Activated effector memory CD4-positive, alpha-beta T cell treated with anti-CD3 and anti-CD28 coated beads, Interleukin-2, amount 50 U/mL, for 16 hours (primary cell): ENCODE data around the gene SGIP1.

Experiments
- DNase-seq: peaks from one replicate; pipeline ENCODE4 v3.0.0-alpha.2; 2020

Gene SGIP1

DNA sequence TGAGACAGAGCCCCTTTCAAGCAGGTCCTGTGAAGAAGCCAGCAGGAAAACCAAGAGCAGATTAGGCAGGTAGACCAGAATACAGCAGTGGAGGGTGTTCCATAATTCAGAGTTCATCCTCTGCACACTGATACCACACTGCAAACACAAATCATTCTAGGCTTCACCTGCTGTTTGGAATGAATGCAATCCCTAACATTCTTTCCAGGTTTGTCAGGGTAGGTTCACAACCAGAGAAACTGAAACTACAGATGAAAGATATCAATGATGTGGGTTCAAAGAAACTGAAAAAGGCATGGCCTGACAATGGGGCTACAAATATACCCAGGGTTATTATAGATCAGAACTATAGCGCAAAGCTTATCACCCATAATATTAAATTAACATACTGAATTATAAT is 8.9 kb upstream of the SGIP1 start:
- DNase-seq, result no peak

DNA sequence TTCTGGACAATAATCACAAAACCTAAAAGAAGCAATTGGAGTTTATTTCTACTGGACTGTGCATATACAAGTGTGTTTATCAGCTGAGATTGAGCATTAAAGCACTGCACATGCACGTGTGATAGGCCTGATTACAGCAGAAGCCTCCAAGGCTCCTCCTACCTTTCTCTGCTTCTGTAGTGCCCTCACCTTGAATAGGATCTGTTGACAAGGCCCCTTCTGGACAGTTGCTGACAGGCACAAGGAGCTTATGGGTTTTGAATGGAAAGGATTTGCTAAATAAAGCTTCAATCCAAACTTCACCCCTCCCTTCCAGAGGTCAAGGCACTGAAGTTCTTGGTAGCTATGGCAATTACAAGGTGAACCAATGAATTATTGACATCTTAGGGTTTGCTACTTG is 7.9 kb upstream of the SGIP1 start:
- no peak for DNase-seq

DNA sequence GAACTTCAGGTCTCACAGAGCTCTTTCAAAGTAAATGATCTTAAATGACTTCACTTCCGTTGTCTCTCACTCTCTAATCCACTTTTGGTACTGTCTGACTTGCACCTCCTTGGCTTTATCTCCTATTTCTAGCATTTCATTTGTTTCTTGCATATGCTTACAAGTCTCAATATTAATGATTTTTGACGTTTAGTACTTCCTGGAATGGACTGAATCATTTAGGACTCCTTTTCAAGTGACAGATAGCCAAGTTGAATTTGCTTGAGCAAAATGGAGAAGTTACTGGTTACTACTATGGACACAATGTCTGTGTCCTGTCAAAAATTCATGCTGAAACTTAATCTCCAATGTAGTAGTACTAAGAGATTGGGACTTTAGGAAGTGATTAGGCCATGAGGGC is 7.0 kb upstream of the SGIP1 start:
- DNase-seq, result no peak

DNA sequence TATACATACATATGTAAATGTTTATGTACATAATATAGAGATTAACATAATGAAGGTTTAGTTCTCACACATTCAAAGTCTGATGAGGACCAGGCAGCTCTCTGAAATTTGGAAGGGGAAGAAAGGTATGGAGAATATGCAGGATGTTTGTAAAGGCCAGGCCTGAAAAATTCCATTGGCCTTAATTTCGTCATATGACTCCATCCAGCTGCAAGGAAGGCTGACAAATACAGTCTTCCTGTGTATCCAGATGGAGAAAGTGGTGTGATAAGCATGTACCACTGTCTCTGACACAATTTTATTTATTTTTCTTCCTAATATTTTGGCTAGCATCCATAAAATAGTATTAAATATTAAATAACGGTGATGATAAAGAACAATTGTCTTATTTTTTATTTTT is 6.3 kb upstream of the SGIP1 start:
- no peak for DNase-seq

DNA sequence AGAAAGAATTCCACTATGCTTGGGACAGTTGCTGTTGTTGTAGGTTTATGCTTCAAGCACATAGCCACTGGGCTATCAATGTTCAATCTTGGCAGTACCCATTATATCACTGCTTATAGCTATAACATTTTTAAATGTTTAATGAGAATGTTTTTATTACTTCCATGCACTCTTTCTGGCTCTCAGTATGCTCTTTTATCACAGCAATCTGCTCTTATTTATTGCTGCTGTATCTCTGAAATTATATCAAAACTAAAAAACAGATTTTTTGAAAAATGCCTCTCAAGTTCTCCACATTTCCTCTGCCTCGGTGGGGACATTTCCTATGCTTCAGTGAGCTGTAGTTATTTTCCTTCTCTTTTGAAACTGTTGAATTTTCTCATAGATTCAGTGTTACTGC is 5.4 kb upstream of the SGIP1 start:
- no peak for DNase-seq

DNA sequence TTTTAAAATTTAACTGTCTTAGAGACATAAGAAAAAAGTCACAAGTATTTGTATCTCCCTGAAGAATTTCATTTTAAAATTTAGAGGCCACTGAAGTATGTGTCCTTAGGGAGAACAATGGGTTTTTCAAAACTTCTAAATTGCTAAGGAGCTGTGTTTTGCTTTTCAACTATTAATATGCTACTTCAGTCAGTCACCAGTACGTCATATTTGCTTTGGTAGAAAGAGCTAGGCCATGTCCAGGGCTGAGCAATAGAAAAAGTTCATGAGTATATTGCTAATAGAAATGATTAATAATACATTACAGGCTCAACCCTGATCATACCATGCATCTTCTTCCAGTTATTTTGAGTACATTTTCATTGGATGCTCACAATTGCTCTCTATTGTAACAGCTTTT is 1.7 kb upstream of the SGIP1 start:
- no peak for DNase-seq

DNA sequence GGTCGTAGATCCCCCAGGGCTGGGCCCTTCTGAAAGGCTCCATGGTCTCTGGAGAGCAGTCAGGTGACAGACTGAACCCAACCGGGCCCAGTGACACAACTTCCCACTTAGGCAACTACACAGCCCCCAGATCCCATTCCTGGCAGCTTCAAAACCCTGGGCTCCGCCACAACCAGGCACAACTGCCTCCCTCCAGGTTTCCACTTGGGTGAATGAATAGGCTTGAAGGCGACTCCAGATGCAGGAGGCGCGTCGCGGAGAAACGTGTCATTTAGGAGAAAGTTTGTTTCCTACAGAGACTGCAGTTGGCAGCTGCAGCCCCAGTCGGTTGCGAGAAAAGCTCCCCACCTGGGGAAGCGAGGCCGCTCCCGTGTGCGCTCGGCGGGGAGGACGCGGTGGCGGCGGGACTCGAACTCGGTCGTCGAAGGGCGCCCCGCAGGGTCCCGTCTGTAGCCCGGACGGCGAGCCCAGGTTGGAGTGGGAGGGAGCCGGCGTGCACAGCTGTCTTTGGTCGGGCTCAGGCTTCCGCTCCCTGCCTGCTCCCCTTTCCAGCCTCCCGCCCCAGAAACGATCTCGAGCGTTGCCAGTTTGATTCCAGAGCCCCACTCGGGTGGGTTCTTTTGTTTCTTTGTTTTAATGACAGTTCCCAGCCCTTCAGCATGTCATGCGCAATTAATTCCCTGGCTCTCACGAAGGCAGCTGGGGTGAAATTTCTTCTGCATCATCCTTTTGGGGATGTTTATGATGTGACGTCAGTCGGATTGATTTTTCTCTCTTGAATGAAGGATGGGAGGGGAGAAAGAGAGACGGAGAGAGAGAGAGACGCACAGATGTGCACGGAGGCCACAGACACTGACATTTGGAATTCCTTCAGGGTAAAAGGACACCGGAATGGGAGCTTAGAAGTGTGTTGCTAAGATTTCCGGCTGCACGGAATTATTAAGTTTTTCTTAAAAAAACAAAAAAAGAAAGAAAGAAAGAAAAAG is 862 bp upstream of the SGIP1 start:
- DNase-seq, result no peak

DNA sequence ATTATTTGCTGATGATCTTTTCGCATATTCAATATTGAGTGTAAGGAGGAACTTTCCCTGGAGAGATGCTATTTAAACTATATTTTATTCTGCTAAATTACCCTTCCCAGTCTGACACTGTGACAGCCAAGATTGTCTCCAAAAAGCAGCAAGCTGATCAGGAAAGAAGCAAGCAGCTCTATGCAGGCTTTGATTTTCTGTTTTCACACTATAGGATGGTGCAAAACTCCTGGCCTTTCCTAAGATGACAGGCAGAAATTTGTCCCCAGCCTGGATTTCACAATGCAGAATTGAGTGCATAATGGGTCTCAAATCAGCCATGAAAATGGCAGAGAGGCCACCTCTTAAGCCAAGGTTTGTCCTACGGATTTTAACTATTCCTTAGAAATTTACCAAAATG is 1.1 kb downstream of the SGIP1 start:
- DNase-seq, result no peak

DNA sequence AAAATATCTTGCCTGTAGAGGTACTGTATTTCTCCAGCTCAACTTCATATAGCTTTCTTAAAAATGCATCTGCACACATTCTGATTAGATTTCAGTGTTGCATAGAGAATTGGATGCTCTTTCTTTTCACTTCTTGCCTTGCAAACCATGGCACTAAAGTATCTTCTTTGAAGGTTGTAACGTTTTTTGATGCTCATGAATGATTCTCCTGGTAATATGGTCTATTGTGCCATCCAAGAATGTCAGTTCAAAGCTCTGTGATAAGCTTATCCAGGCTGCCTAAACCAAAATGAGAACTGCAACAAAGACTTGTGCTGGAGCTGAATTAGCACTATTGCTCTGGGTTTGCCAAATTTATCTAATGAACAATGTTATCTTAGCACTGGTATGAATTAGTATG is 1.9 kb downstream of the SGIP1 start:
- DNase-seq, result no peak

DNA sequence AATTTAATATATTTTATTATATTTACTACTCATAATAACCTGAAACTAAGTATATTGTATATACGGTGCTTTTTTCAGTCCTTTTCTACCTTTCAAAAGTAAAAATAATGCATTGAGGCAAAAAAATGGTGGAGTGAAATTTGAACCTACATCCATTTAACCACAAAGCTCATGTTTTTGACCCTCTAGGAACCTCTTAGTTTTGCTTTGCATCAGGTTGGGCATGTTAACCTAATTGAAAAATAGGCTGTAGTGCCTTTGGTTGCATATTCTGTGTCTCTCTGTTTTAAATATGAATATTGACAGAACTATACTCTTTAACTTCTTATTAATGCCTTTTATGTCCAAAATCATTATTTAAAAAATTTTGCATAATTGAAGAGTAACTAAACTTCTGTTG is 3.8 kb downstream of the SGIP1 start:
- DNase-seq, result no peak

DNA sequence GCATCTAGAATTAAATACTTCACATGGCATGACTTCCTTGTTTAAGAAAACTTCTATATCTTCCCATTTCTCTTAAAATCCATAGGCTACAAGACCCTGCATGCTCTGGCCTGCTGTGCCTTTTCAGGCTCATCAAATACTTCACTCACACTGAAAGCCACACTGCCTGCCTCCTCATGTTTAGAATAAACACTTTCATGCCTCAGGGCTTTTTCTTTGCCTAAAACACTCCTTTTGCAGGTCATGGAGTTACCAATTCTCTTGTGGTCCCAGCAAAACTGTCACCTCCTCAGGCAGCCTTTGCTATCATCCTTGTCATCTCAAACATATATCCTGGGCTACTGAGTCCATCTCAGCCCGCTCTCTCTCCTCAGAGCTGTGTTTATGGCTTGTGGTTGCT is 5.5 kb downstream of the SGIP1 start:
- DNase-seq, result no peak

DNA sequence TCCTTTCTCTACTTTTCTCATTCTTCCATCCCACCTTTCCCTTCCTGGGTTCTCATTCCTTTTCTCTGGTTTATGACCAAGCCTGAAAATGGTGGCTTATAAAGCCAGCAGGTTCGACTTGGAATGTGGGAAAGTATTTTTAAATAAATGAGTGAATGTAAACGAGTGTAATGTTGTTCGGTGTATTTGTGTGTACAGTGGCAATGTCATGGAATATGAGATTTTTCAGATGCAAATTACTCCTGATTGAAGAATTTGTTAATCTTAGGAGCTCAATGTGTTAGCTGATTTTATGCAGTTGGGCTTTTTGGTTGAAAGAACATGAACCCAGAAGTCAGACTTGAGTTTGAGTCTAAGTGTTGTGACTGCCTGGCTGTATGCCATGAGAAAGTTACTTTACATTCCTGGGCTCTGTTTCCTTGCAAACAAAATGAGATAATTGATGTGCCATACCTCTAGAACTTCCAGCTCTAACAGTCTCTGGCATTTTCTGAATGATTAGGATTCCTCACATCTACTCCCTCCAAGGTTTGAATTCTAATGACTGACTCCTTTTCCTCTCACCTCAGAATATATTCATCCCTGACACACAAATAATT is 6.6 kb downstream of the SGIP1 start:
- no peak for DNase-seq

DNA sequence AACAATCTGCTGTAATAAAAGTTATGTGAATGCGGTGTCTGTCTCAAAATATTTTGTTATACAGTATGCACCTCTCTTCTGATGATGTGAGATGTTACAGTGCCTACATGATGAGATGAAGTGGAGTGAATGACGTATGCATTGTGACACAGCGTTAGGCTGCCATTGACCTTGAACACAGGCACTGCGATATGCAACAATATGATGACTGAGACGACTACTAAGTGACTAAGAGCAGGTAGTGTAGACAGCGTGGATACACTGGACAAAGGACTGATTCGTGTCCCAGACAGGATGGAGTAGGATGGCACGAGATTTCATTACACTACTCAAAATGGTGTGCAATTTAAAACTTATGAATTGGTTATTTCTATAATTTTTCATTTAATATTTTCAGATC is 8.4 kb downstream of the SGIP1 start:
- no peak for DNase-seq

DNA sequence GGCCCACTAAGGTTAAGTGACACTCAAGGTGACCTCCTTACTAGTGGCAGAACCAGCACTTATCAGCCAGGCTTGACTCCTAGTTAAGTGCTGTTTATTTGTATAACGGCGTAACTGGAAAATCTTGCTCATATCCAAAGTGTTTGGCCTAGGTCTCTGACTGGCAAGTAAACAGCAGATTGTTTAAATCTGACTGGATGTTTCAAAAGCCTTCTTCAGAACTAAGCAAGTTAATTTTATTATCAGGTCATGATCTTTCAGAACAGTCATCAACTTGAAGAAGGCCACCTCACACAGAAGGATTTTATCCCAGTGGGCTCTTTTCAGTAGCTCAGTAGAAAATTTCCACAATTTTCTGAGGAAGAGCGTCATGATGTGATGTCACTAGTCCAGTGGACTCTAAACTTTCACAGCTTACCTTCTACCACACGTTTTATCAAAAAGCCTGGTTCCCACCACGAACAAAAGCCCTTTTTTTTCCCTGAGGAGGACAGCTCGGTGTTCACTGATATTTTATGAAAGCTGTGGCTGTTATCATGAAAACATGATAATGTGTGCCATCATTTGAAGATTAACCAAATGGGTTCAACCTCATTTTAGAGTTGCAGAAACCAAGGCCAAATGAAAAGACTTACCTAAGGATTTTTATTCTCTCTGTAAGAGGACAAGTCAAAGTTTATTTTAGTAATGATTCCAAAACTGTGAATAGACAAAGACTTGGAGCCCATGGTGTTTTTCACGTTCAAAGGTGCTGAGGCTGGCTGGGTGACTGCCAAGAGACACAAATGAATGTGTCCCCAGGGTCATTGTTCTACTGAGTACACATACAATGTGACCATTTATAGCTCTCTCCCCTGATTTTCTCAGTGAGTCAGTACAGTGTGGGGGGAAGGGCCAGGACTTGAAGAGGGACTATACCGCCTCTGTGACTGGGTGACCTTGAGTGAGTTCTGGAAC is 9.1 kb downstream of the SGIP1 start:
- DNase-seq, result no peak

DNA sequence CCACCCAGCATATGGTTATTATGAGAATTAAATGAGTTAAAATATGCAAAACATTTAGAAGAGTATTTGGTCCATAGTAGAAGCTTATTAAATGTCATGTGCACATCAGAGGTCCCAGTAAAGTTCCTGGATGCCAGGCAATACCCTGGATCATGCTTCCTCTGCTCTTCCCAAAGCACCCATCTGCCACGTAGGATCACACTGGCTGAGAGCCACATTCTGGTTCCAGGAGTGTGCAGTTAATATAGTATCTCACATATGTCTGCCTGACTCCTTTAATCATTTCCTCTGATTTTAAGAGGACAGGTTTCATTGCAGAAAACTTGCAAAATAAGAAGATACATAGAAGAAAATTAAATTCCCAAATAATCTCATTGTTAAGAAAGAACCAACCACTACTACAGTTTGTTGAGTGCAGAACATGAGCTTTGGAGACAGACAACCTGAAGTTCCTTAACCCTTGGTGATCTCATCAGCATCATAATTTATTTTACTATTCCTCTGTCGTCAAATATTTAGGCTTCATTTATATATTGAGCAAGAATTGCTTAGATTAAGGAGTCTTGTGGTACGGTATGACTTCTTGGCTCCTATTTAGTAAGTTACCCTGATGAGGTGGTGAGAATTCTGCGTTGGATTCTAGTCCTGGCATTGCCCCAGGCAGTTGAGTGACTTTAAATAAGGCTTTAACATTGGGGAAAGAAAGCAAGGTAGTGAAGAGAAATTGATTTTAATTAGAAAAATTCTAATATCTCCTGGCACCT is 12.3 kb downstream of the SGIP1 start:
- DNase-seq, result no peak

DNA sequence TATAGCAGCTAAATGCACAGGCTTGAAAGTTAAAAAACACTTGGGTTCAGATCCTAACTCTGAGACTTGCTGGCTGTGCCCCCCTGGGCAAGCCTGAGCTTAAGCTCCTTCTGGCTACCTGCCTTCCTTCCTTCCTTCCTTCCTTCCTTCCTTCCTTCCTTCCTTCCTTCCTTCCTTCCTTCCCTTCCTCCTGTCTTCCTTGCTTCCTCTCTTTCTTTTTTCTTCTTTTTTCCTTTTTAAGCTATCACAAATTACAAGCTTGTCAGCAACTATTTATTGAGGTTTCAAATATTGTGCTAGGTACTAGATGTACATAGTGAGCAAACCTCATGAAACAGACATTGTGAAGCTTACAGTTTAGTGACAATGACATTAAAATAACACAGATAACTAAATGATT is 15.1 kb downstream of the SGIP1 start:
- DNase-seq, result no peak

DNA sequence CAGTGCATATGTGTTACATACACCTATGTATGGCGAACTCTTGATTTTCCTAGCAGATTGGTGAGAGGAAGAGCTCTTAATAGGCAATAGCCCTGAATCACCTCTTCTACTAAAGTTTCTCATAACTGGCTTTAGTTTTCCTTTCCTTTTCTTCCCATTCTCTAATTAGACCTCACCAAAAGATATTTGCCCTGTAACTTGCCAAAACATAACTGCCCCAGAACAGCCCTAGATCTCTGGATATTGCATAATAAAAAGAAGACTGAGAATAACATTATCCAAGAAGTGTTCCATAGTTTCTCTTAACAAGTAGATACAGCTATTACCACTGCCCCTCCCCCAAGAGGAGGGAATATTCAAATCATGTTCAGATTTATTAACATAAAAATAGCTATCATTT is 16.3 kb downstream of the SGIP1 start:
- no peak for DNase-seq

DNA sequence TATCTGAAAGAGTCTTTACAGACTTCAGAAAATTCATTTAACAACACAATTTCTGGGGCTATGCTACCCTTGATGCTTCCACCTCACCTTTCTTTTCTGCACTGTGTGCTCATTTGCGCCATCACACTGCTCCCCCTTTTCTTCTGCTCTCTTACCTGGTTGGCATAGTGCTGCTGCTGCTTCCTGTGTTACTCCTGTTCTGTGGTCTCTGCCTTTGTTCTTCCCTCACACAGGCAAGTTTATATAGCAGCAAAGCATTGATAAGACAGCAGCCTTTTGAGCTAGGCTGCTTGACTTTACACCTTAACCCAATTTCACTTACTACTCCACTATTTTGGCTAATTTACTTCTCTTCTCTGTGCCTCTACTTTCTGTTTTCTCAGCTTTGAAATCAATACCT is 18.3 kb downstream of the SGIP1 start:
- DNase-seq, result no peak

DNA sequence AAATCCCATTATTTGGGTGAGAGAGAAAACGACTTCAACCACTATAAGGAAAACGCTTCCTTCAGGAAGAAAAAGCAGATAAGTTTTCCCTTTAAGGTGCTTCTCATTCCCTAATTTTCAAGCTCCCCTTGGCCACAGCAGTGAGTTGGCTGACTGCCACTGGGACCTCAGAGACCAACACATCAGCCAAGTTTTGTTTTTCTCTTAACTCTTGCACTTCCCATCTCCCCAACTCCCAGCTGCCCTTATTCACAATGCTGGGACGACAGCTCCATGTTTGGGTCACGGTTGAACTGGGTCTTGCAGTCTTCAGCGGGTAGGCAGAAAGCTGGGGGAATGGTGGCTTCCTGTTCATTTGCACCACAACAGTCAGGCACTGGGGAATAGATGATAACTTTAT is 18.9 kb downstream of the SGIP1 start:
- DNase-seq, result no peak

DNA sequence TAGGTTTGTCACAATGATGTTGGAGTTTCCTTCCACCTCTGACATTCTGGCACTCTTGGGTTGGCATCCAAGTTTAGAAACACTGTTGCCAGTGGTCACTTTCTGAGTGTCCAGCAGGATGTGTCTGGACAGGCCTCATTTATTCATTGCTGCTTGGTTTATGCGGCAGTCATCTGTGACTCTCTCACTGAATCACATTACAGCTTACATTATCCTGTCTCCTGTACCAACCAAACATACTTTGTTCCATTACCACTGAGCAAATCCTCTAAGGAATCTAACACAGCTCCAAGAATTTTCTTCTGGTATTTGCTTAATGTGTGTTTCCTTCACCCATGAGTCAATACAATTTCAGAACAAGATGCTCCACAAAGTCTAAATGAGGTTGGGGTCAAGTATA is 19.9 kb downstream of the SGIP1 start:
- DNase-seq, result no peak

DNA sequence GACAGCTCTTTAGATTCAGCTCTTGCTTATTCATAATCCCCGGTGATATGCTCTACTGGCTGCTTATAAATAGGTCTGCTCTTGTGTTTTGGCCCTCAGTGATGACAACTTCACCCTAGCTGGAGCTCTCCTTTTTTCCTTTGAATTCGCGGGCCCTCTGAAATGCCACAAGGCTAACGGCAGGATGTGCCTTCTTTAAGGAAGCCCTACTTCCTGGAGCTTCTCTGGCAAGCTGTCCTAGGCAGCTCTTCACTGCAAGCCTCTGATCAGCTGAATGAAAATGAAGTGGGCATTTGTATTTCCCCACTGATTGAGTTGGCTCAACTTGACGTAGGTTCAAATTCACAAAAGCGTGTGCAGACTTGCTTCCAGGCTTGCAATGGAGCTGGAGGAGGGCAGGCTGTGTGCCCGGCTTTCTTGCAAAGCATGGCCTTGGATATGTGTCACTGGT is 22.2 kb downstream of the SGIP1 start:
- DNase-seq, result no peak

DNA sequence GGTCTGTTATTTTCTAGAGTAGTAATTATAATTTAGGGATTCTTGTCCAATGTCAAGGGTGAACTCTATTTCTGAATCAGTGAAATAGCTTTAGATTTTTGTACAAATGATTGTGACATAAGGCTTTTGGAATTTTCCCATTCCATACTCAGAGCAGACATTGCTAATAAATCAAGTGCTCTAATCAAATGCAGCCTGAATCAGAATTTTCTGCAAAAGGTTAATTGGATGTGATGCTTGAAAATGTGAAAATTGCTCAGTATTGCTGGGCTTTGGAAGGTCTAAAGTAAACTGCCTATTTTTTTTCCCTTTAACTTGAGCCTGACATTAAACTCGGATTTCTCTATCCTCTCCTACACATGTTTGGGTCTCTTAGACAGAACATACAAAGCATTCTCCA is 23.2 kb downstream of the SGIP1 start:
- no peak for DNase-seq

DNA sequence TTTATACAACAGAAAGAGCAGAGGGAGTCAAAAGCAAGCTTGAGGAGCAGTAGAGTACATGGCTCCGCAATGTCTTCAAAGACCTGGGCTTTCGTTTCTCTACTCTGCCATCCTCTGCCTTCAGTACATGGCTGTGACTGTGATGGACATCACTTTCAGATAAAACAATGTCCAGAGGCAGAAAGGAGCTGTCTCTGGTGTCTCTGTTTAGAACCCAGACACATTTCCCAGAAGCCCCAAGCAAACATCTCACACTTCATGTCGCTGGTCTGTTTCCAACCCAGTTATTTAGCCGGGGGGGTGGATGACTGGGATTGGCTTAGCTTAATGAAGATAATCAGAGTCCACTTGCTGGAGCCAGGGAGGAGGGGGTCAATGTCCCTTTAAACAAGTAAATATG is 25.6 kb downstream of the SGIP1 start:
- no peak for DNase-seq
